CD4-positive, CD25-positive, alpha-beta regulatory T cell (primary cell): ENCODE results near the gene FUOM. TPM values are rescaled to one million over a fixed set of nuclear protein-coding genes. Genes with fewer than 3 reads are reported as not detected.

Experiments
- ATAC-seq, 2 donors: fragments of 150-1000 bp; cut with Tn5 transposase; one replicate each; pipeline ENCODE4 v1.10.0; 2021; ENCODE audit warnings: low read depth in 2 of 2, moderate number of reproducible peaks in 2 of 2, moderate library complexity in 1 of 2
- DNase-seq, 3 donors: peaks; one replicate each; pipeline versions ENCODE4 v3.0.0 to v3.0.0-alpha.2; 2012 to 2022; ENCODE audit warnings: mixed read lengths in 1 of 3
- H3K27ac ChIP-seq: one replicate; pipeline ENCODE4 v1.7.0; 2013; ENCODE audit warnings: mild to moderate bottlenecking, low read length; ENCODE audit not compliant: insufficient read depth, poor library complexity, severe bottlenecking
- H3K27me3 ChIP-seq: one replicate; pipeline ENCODE4 v1.7.0; 2013; ENCODE audit warnings: low read length; ENCODE audit not compliant: control insufficient read depth, insufficient read depth
- H3K36me3 ChIP-seq: one replicate; pipeline ENCODE4 v1.7.0; 2013; ENCODE audit warnings: mild to moderate bottlenecking, low read length, moderate library complexity; ENCODE audit not compliant: control insufficient read depth, insufficient read depth
- H3K4me1 ChIP-seq: 2 replicates; pipeline ENCODE4 v1.7.0; 2013; ENCODE audit warnings: mild to moderate bottlenecking, low read length; ENCODE audit not compliant: insufficient read depth, control insufficient read depth, poor library complexity, severe bottlenecking
- H3K4me3 ChIP-seq: one replicate; pipeline ENCODE4 v1.7.0; 2013; ENCODE audit warnings: low read depth, mild to moderate bottlenecking, low read length, moderate library complexity
- H3K9me3 ChIP-seq, 2 experiments: 1 replicate in 1 of 2; 2 replicates in 1 of 2; pipeline ENCODE4 v1.7.0; 2013; ENCODE audit warnings: low read length in 2 of 2, mild to moderate bottlenecking in 1 of 2, moderate library complexity in 1 of 2; ENCODE audit not compliant: control insufficient read depth in 2 of 2
- H3K27ac Mint-ChIP-seq, 3 donors: one replicate each; pipeline ENCODE4 v1.8.0; 2020 to 2022; ENCODE audit warnings: mild to moderate bottlenecking in 3 of 3, mixed read lengths in 3 of 3, moderate library complexity in 2 of 3
- H3K27me3 Mint-ChIP-seq: one replicate; pipeline ENCODE4 v1.8.0; 2022; ENCODE audit warnings: mild to moderate bottlenecking, mixed read lengths
- H3K36me3 Mint-ChIP-seq: one replicate; pipeline ENCODE4 v1.8.0; 2020; ENCODE audit warnings: mixed read lengths
- H3K4me1 Mint-ChIP-seq, 4 donors: one replicate each; pipeline ENCODE4 v1.8.0; 2020 to 2022; ENCODE audit warnings: mixed read lengths in 4 of 4, mild to moderate bottlenecking in 1 of 4
- H3K4me3 Mint-ChIP-seq, 4 donors: one replicate each; pipeline ENCODE4 v1.8.0; 2020 to 2022; ENCODE audit warnings: mild to moderate bottlenecking in 4 of 4, mixed read lengths in 4 of 4, moderate library complexity in 3 of 4
- H3K9me3 Mint-ChIP-seq, 7 donors: one replicate each; pipeline ENCODE4 v1.8.0; 2020 to 2022; ENCODE audit warnings: mixed read lengths in 7 of 7, mild to moderate bottlenecking in 3 of 7, moderate library complexity in 2 of 7
- polyA plus RNA-seq, 4 donors: library from polyadenylated mRNA; unstranded; fragments of 300-500 nt; fragmentation: Illumina TruSeq; gene quantifications; one replicate each; pipeline ENCODE4 v1.2.3, GENCODE V29; 2021
- total RNA-seq: library from RNA; stranded (reverse); gene quantifications from one replicate; pipeline ENCODE4 v1.2.3, GENCODE V29; 2022

The FUOM gene
- total and polyA plus RNA-seq, 5 donors from 2014 or later = 7.1 to 21.9 (median 17.8) TPM

DNA sequence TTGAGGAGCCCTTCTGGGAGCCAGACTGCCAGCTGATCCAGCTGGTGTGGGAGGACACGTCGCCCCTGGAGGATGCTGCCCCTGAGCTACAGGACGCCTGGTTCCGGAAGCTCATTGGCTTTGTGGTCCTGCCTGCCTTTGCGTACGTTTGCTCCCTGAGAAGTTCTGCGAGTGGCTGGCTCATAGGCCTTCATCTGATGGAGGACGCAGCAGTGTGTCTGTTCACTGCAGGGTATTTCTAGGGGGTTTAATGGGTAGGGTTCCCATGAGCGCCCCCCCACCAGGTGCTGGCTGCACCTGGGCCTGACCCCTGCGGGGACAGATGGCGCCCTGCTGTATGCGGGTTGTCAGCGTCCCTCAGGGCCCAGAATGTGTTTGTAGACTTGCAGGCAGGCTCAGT, 26.3 kb upstream of the FUOM start:
- peaks cover 5% of the 10 kb centered on the region for H3K36me3 Mint-ChIP-seq
- DNase-seq (no peak), ATAC-seq (no peak)
- no peak overlapping the region for H3K27ac ChIP-seq
- no peaks in the 10 kb centered on the region for H3K36me3 ChIP-seq
- H3K4me1 Mint-ChIP-seq = peaks cover 9 to 28% (median 13%) of the 10 kb centered on the region in 4 donors
- H3K4me1 ChIP-seq = peaks cover 15% of the 10 kb centered on the region
- H3K9me3 Mint-ChIP-seq = peaks cover 0 to 2% (median 0%) of the 10 kb centered on the region in 7 donors
- H3K27me3 ChIP-seq = no peaks in the 10 kb centered on the region
- H3K27me3 Mint-ChIP-seq = peaks cover 6% of the 10 kb centered on the region
- H3K9me3 ChIP-seq = no peaks in the 10 kb centered on the region
- H3K4me3 Mint-ChIP-seq = peak overlapping the region in 1 of 4 donors; percentile 25
- H3K27ac Mint-ChIP-seq = no peak overlapping the region
- no peak overlapping the region for H3K4me3 ChIP-seq

DNA sequence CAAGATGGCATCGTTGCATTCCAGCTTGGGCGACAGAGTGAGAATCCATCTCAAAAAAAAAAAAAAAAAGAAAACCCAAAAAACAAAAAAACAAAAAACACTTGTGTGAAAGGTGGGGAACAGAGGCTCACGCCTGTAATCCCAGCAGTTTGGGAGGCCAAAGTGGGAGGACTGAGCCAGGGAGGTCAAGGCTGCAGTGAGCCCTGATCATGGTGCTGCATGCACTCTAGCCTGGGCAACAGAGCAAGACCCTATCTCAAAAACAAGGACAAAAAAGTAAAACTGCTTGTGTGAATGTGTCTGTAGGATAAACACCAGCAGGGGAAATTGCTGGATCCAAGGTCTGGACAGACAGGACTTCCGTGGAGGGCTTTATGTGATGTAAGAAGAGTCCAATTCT, 25.7 kb upstream of the FUOM start:
- DNase-seq (no peak), ATAC-seq (no peak)
- peaks cover 5 to 23% (median 11%) of the 10 kb centered on the region in 4 donors for H3K4me1 Mint-ChIP-seq
- Histone ChIP-seq H3K27me3 (no peaks in the 10 kb centered on the region), H3K4me3 (no peak overlapping the region), H3K4me1 (peaks cover 10% of the 10 kb centered on the region), H3K9me3 (no peaks in the 10 kb centered on the region), H3K36me3 (no peaks in the 10 kb centered on the region), H3K27ac (no peak overlapping the region)
- H3K9me3 Mint-ChIP-seq = peaks cover 0 to 2% (median 0%) of the 10 kb centered on the region in 7 donors
- H3K27me3 Mint-ChIP-seq = peaks cover 6% of the 10 kb centered on the region
- no peak overlapping the region for H3K27ac Mint-ChIP-seq
- H3K4me3 Mint-ChIP-seq = peak overlapping the region in 1 of 4 donors; percentile 51
- peaks cover 5% of the 10 kb centered on the region for H3K36me3 Mint-ChIP-seq

DNA sequence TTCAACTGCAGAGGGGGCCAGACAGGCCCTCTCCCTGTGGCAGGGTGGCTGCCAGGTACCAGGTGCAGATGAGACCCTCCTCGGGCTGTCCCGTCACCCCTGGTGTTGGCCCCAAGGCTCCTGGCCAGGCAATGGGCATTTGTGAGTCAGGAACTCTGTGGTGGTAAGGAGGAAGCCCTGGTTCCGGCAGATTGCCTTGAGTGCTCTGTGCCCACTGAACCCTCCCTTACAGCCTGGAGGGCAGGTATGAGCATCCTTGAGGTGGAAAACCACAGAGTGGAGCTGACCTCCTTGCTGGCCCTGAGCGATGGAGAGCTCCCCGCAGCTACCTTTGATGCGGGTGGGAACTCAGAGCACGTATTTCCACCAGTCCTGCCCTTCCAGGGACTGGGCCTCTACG, 23.2 kb upstream of the FUOM start:
- Mint-ChIP-seq H3K4me3 (peak overlapping the region in 3 of 4 donors; percentile 72 to 89 (median 84)), H3K27ac (peak overlapping the region in 1 of 3 donors; percentile 23), H3K36me3 (peaks cover 5% of the 10 kb centered on the region), H3K27me3 (peaks cover 6% of the 10 kb centered on the region), H3K4me1 (peaks cover under 1 to 15% (median 9%) of the 10 kb centered on the region in 4 donors), H3K9me3 (peaks cover 0 to 2% (median 0%) of the 10 kb centered on the region in 7 donors)
- Histone ChIP-seq H3K4me1 (peaks cover 14% of the 10 kb centered on the region), H3K36me3 (no peaks in the 10 kb centered on the region), H3K4me3 (no peak overlapping the region), H3K27me3 (no peaks in the 10 kb centered on the region), H3K27ac (no peak overlapping the region), H3K9me3 (no peaks in the 10 kb centered on the region)
- ATAC-seq (no peak), DNase-seq (no peak)

DNA sequence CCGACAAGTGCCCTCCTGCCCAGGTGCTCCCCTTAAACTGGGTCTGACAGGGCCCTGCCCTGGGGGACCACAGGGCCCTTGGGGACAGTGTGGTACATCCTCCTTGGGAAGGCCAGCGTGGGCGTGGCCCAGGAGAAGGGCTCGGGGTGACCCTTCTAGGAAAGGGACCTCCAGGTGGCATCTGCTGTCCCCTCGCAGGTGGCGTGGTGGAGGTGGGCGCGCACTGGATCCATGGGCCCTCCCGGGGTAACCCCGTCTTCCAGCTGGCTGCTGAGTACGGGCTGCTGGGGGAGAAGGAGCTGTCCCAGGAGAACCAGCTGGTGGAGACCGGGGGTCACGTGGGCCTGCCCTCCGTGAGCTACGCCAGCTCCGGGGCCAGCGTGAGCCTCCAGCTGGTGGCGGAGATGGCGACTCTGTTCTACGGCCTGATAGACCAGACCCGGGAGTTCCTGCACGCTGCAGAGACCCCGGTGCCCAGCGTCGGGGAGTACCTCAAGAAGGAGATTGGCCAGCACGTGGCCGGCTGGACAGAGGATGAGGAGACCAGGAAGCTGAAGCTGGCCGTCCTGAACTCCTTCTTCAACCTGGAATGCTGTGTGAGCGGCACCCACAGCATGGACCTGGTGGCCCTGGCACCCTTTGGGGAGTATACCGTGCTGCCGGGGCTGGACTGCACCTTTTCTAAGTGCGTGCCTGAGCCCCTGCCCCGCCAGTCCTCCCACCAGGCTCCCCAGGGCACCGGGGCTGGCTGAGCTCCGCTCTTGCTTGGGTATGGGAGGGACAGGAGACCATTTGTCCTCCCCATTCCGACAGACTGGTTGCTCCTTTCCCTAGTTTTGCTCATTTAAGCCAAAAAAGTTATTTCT, 22.2 kb upstream of the FUOM start:
- Histone ChIP-seq H3K4me1 (peaks cover 14% of the 10 kb centered on the region), H3K36me3 (no peaks in the 10 kb centered on the region), H3K9me3 (no peaks in the 10 kb centered on the region), H3K27me3 (no peaks in the 10 kb centered on the region), H3K4me3 (no peak overlapping the region), H3K27ac (peak overlapping the region; percentile 51)
- ATAC-seq = no peak
- H3K4me3 Mint-ChIP-seq = peak overlapping the region; percentile 72 to 89 (median 80)
- H3K27ac Mint-ChIP-seq = peak overlapping the region in 2 of 3 donors; percentile 23 to 36
- DNase-seq = peak in 1 of 3 donors; percentile 2
- peaks cover 5% of the 10 kb centered on the region for H3K36me3 Mint-ChIP-seq
- H3K27me3 Mint-ChIP-seq = peaks cover 6% of the 10 kb centered on the region
- peaks cover 0 to 2% (median 0%) of the 10 kb centered on the region in 7 donors for H3K9me3 Mint-ChIP-seq
- H3K4me1 Mint-ChIP-seq = peaks cover 0 to 15% (median 9%) of the 10 kb centered on the region in 4 donors

DNA sequence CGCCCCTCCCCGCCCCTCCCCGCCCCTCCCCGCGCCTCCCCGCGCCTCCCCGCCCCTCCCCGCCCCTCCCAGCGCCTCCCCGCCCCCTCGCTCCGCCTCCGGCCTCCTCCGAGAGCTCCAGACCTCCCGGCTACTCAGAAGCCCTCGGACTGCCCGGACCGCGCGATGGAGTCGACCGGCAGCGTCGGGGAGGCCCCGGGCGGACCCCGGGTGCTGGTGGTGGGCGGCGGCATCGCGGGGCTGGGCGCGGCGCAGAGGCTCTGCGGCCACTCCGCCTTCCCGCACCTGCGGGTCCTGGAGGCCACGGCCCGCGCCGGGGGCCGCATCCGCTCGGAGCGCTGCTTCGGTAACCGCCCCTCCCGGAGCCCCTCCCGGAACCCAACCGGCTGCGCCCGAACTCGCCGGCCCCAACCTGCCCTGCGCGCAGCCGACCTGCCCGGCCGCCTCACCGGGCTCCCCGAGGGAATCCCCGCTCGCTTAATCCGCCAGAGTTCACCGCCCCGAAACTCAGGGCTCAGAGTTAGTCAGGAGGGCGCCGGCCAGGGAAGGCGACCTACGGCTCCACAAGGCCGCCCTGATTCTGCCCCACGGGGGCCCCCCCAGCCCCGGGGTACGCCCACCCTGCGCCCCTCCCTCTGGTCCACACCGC, 21.5 kb upstream of the FUOM start, which contains the start of gene PAOX:
TSS of gene PAOX (plus strand) at position 111 of the 649 bp plus-strand sequence. CDS start at position 166, 55 bp downstream.
- Histone ChIP-seq H3K4me3 (peak within 1 kb of the TSS; percentile 64), H3K27me3 (no peaks in the 10 kb centered on the region), H3K9me3 (no peaks in the 10 kb centered on the region), H3K27ac (peak within 1 kb of the TSS; percentile 71), H3K4me1 (peaks cover 14% of the 10 kb centered on the region), H3K36me3 (no peaks in the 10 kb centered on the region)
- peaks cover 0 to 2% (median 0%) of the 10 kb centered on the region in 7 donors for H3K9me3 Mint-ChIP-seq
- DNase-seq = peak; percentile 57 to 65 (median 62)
- peak within 1 kb of the TSS; percentile 12 to 75 (median 38) for H3K27ac Mint-ChIP-seq
- ATAC-seq = peak; percentile 36 to 38
- peaks cover 6% of the 10 kb centered on the region for H3K27me3 Mint-ChIP-seq
- peak within 1 kb of the TSS; percentile 77 to 88 (median 87) for H3K4me3 Mint-ChIP-seq
- H3K4me1 Mint-ChIP-seq = peaks cover 0 to 15% (median 7%) of the 10 kb centered on the region in 4 donors
- H3K36me3 Mint-ChIP-seq = peaks cover 2% of the 10 kb centered on the region

DNA sequence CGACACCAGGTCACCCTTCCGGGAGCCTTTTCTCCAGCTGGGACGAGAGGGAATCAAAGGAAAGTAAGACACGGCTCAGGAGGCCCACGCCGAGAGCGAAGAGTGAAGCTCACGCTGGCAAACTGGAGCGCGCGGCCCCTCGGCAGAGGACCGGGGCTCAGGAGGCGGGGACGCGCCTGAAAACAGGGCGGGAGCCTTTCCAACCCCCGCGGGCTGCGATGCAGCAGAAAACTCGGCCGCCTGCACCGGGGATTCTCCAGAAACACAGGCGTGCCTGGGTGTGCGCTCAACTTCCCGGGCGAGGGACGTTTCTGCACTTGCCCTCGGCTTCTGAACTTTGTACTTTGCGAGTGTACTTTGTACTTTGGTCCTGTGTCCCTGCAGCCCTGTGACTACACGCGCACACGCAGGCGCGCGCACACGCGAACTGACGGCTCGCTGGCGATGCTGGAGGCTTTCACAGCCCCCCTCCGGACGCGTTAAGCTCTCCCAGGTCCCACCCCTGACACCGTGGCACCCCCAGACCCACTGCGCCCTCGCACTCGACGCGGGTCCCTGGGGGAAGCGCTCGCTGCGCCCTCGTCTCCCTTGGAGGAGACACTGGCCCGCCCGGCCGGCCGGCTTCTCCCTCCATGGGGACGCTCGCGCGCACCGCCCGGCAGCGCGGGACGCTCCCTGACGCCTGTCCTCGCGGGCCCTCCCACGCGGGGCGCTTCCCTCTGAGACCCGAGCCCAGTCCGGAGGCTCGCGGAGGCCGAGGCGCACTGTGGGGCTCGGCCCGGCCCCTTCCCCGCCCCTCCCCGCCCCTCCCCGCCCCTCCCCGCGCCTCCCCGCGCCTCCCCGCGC, 20.7 kb upstream of the FUOM start:
- Mint-ChIP-seq H3K9me3 (peaks cover 0 to 2% (median 0%) of the 10 kb centered on the region in 7 donors), H3K4me3 (peak overlapping the region; percentile 77 to 88 (median 87)), H3K27ac (peak overlapping the region; percentile 12 to 75 (median 38)), H3K27me3 (peaks cover 6% of the 10 kb centered on the region), H3K36me3 (no peaks in the 10 kb centered on the region), H3K4me1 (peaks cover 4 to 18% (median 9%) of the 10 kb centered on the region in 4 donors)
- no peaks in the 10 kb centered on the region for H3K27me3 ChIP-seq
- peak overlapping the region; percentile 71 for H3K27ac ChIP-seq
- ATAC-seq (peak; percentile 56 to 59), DNase-seq (peak; percentile 63 to 66 (median 63))
- no peaks in the 10 kb centered on the region for H3K9me3 ChIP-seq
- peaks cover 20% of the 10 kb centered on the region for H3K4me1 ChIP-seq
- H3K4me3 ChIP-seq = peak overlapping the region; percentile 64
- H3K36me3 ChIP-seq = no peaks in the 10 kb centered on the region

DNA sequence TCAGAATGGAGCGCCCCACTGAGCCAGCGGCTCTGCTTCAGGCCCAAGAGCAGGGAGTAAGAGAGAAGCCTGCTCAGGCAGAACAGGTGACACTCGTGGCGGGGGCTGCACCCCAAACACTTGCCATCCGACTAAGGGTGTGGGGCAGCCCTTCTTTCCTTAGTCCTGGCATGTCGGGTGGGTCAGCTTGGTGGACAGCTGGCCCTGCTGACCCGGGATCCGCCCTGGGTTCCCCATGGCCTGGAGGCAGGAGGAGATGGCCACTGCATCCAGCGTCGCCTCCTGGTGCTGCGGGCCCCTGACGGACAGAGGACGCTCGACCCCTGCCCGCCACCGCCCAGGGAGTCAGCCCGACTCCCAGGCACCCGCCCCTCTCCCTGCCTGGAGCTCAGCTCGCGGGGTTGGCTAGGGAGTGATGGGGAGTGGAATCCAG, 20.0 kb upstream of the FUOM start:
- Mint-ChIP-seq H3K27ac (no peak overlapping the region), H3K36me3 (no peaks in the 10 kb centered on the region), H3K4me1 (peaks cover 4 to 18% (median 9%) of the 10 kb centered on the region in 4 donors), H3K9me3 (peaks cover 0 to 2% (median 0%) of the 10 kb centered on the region in 7 donors), H3K27me3 (peaks cover 6% of the 10 kb centered on the region), H3K4me3 (peak overlapping the region; percentile 77 to 88 (median 87))
- H3K4me1 ChIP-seq = peaks cover 20% of the 10 kb centered on the region
- no peaks in the 10 kb centered on the region for H3K36me3 ChIP-seq
- no peak overlapping the region for H3K27ac ChIP-seq
- H3K27me3 ChIP-seq = no peaks in the 10 kb centered on the region
- no peak overlapping the region for H3K4me3 ChIP-seq
- DNase-seq (no peak), ATAC-seq (no peak)
- no peaks in the 10 kb centered on the region for H3K9me3 ChIP-seq
